ENCODE results near the gene SMAD6. TPM values are rescaled to one million over a fixed set of nuclear protein-coding genes. Genes with fewer than 3 reads are reported as not detected.

SMAD6 gene
- polyA plus RNA-seq, 1 of the 3 experiments (the other 2 are of a cell fraction) = 4.5 TPM

DNA sequence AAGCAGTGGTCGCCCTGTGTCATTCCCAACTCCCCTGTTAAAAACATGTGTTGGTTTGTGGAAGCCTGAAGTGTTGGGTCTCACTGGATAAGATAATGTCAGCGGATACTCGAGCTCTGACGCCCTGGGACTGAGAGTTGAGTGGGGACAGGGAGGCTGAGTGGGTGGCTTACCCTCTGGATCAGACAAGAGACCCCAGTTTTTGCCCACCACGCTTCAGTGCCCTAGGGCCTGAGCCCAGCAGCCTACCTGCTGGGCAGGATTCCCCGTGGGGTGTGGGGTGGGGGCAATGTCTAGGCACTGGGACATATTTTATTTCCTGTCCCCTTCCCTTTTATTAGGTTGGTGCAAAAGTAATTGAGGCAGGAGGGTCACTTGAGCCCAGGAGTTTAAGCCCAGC is 75.0 kb downstream of the SMAD6 start:
- H3K4me3 ChIP-seq (ENCODE audit: low read depth in 2 of 2, low read length in 1 of 2) = no peak overlapping the region
- no peak overlapping the region for H2AFZ ChIP-seq (ENCODE audit: low read depth)
- peaks cover 0 to 3% of the 10 kb centered on the region in 2 experiments for H3K36me3 ChIP-seq (replicated peaks in 1 of 2; ENCODE audit: control insufficient read depth in 1 of 2, insufficient read depth in 2 of 2, low read length in 1 of 2)
- H3K27me3 ChIP-seq (ENCODE audit: insufficient read depth) = no peaks in the 10 kb centered on the region
- 97% methylated on average over 5 of the region's 6 CpGs for WGBS (ENCODE audit: low lambda C conversion rate)
- peak overlapping the region in 1 of 2 experiments; percentile 22; a peak in 1 of 4 replicates for H3K27ac ChIP-seq (ENCODE audit: low read depth in 2 of 2, low read length in 1 of 2)
- H3K4me2 ChIP-seq = no peak overlapping the region
- peaks cover 94% of the 10 kb centered on the region for H3K79me2 ChIP-seq (ENCODE audit: insufficient read depth)
- no peaks in the 10 kb centered on the region for H4K20me1 ChIP-seq (ENCODE audit: insufficient read depth)
- peaks cover 24 to 48% of the 10 kb centered on the region in 2 experiments for H3K4me1 ChIP-seq (ENCODE audit: control insufficient read depth in 1 of 2, insufficient read depth in 2 of 2, low read depth in 1 of 2, low read length in 1 of 2)
- H3F3A ChIP-seq (replicated peaks; ENCODE audit: insufficient read depth) = peaks cover 32% of the 10 kb centered on the region
- TF ChIP-seq NFIC (IDR thresholded peaks at IDR 0.05; ENCODE audit: borderline replicate concordance) (no peak), EP300 (IDR thresholded peaks at IDR 0.05; ENCODE audit: borderline replicate concordance in 1 of 2, low read depth in 1 of 2, low read length in 1 of 2) (no peak), FOSL2 (IDR thresholded peaks at IDR 0.05; ENCODE audit: borderline replicate concordance, low read depth) (no peak), RFX5 (IDR thresholded peaks at IDR 0.05; ENCODE audit: low read length) (no peak), MXI1 (IDR thresholded peaks at IDR 0.05; ENCODE audit: low read depth, low read length) (no peak), TCF12 (IDR thresholded peaks at IDR 0.05) (no peak), FOXJ3 (CRISPR knock-in tag; IDR thresholded peaks at IDR 0.05) (no peak)
- DNase-seq = no peak
- H3K9ac ChIP-seq = no peak overlapping the region
- CTCF ChIA-PET = interaction anchor here (0.9 to 3.7 kb wide), 3 partner anchors 75 to 158 kb away, joined by 3 to 21 read pairs (median 4); no protein-coding TSS in a partner anchor
- POLR2A ChIA-PET = no interaction called here
- H3K9me2 ChIP-seq = no peaks in the 10 kb centered on the region
- no peaks in the 10 kb centered on the region for H3K9me3 ChIP-seq

DNA sequence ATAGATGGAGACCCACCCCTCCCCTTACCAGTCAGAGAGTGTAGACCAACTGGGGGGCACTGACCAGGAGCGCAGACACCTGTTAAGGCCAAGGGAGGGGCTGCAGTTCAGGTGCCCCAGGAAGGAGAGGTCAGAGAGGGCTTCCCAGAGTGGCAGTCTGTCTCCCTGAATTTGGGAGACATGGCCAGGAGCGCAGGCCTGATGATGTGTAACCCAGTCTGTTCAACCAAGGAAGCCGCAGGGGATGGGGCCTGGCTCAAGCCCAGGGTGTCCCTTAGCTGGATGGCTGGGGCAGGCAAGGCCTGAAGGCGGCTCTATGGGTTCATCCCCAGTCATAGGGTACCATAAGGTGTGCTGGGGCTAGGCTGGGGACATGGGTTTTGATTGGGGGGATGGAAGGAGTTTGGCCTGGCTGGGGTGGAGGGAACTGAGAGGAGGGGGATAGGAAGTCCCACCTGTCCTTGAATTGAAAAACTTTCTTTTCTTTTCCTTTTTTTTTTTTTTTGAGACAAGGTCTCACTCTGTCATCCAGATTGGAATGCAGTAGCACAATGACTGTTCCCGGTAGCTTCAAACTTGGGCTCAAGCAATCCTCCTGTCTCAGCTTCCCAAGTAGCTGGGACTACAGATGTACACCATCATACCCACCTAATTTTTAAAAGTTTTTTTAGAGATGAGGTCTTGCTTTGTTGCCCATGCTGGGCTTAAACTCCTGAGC is 75.7 kb downstream of the SMAD6 start:
- no peak for DNase-seq
- Histone ChIP-seq H3K79me2 (ENCODE audit: insufficient read depth) (peaks cover 94% of the 10 kb centered on the region), H4K20me1 (ENCODE audit: insufficient read depth) (no peaks in the 10 kb centered on the region), H3K4me2 (no peak overlapping the region), H3F3A (replicated peaks; ENCODE audit: insufficient read depth) (peaks cover 25% of the 10 kb centered on the region), H3K4me1 (ENCODE audit: control insufficient read depth in 1 of 2, insufficient read depth in 2 of 2, low read depth in 1 of 2, low read length in 1 of 2) (peaks cover 21 to 43% of the 10 kb centered on the region in 2 experiments), H3K36me3 (replicated peaks in 1 of 2; ENCODE audit: control insufficient read depth in 1 of 2, insufficient read depth in 2 of 2, low read length in 1 of 2) (peaks cover 0 to 9% of the 10 kb centered on the region in 2 experiments), H3K9ac (no peak overlapping the region), H3K27ac (ENCODE audit: low read depth in 2 of 2, low read length in 1 of 2) (peak overlapping the region in 1 of 2 experiments; percentile 62; a peak in 2 of 4 replicates), H3K4me3 (ENCODE audit: low read depth in 2 of 2, low read length in 1 of 2) (no peak overlapping the region), H3K9me3 (no peaks in the 10 kb centered on the region), H3K9me2 (no peaks in the 10 kb centered on the region), H3K27me3 (ENCODE audit: insufficient read depth) (no peaks in the 10 kb centered on the region), H2AFZ (ENCODE audit: low read depth) (no peak overlapping the region)
- CTCF ChIA-PET = interaction anchor here (0.9 to 3.7 kb wide), 5 partner anchors 74 to 174 kb away, joined by 3 to 21 read pairs (median 3); partner anchors contain the start of gene SMAD6
- 90% methylated on average over 3 of the region's 5 CpGs for WGBS (ENCODE audit: low lambda C conversion rate)
- POLR2A ChIA-PET = no interaction called here
- TF ChIP-seq USF2 (IDR thresholded peaks at IDR 0.05; ENCODE audit: borderline replicate concordance, low read depth, low read length) (no peak), EZH2phosphoT487 (IDR thresholded peaks at IDR 0.05; ENCODE audit: borderline replicate concordance, low read depth) (no peak), FOSL2 (IDR thresholded peaks at IDR 0.05; ENCODE audit: borderline replicate concordance, low read depth) (no peak), RCOR1 (IDR thresholded peaks at IDR 0.05; ENCODE audit: low read length) (no peak), RAD21 (IDR thresholded peaks at IDR 0.05; ENCODE audit: low read length) (no peak), POLR2AphosphoS5 (IDR thresholded peaks at IDR 0.05; ENCODE audit: low read depth, low read length) (no peak), EP300 (IDR thresholded peaks at IDR 0.05; ENCODE audit: borderline replicate concordance in 1 of 2, low read depth in 1 of 2, low read length in 1 of 2) (no peak), TCF12 (IDR thresholded peaks at IDR 0.05) (no peak), TEAD4 (IDR thresholded peaks at IDR 0.05; ENCODE audit: borderline replicate concordance, insufficient read depth) (no peak), JUND (IDR thresholded peaks at IDR 0.05) (no peak), MXI1 (IDR thresholded peaks at IDR 0.05; ENCODE audit: low read depth, low read length) (no peak), GATA2 (CRISPR knock-in tag; IDR thresholded peaks at IDR 0.05) (no peak), REST (IDR thresholded peaks at IDR 0.05; ENCODE audit: low read depth, low read length) (no peak)
- TF ChIP-seq, protein P1, sequence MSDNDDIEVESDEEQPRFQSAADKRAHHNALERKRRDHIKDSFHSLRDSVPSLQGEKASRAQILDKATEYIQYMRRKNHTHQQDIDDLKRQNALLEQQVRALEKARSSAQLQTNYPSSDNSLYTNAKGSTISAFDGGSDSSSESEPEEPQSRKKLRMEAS (IDR thresholded peaks at IDR 0.05; ENCODE audit: low read depth) = no peak
- TF ChIP-seq, protein P2, sequence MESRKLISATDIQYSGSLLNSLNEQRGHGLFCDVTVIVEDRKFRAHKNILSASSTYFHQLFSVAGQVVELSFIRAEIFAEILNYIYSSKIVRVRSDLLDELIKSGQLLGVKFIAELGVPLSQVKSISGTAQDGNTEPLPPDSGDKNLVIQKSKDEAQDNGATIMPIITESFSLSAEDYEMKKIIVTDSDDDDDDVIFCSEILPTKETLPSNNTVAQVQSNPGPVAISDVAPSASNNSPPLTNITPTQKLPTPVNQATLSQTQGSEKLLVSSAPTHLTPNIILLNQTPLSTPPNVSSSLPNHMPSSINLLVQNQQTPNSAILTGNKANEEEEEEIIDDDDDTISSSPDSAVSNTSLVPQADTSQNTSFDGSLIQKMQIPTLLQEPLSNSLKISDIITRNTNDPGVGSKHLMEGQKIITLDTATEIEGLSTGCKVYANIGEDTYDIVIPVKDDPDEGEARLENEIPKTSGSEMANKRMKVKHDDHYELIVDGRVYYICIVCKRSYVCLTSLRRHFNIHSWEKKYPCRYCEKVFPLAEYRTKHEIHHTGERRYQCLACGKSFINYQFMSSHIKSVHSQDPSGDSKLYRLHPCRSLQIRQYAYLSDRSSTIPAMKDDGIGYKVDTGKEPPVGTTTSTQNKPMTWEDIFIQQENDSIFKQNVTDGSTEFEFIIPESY (IDR thresholded peaks at IDR 0.05; ENCODE audit: borderline replicate concordance, low read depth) = no peak

Measured in SK-N-SH (cell line).